Activated CD8-positive, alpha-beta memory T cell treated with anti-CD3 and anti-CD28 coated beads, Interleukin-2, amount 50 U/mL, for 1 hour (primary cell): ENCODE measurements around the gene ZCCHC24.

Source experiments
- DNase-seq: peaks from one replicate; pipeline ENCODE4 v3.0.0-alpha.2; 2020; ENCODE audit errors: extremely low read depth

Gene ZCCHC24

DNA sequence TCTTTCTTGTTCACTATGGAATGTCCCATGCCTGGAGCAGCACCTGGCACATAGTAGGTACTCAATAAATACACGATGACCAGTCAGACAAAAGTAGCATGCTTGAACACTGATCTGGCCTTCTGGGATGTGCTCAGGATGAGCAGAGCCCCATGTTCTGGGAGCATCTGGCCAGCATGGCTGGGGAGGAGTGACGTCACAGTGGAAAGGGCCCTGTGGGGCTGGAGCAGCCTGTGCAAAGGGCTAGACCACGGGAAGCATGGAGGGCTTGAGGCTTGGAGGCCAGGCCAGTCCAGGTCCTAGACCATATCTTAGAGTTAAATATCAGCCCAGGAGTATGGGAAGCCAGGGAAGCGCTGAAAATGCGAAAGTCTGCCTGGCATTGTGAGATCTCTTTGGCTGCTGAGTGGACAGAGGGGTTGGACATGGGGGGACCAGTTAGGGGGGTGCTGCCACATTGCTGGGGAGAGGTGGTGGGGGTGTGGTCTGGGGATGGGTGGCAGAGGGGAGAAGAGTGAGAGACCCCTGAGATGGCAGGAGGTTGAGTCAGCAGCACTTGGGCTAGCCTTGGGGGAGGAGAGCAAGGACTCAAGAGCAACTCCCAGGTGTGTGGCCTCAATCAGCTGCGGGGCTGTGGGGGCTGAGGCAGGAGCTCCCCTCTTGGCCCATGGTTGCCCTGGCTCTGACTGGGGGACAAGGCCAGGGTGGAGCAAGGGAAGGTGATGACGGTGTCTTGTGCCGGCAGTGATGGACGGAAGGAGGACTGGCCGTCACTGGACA, 34.9 kb downstream of the ZCCHC24 start:
- DNase-seq = no peak

- DNase-seq = no peak
Measured at GRCh38 chr10:79409726-79410085, 35.7 kb downstream of the ZCCHC24 start.

DNA sequence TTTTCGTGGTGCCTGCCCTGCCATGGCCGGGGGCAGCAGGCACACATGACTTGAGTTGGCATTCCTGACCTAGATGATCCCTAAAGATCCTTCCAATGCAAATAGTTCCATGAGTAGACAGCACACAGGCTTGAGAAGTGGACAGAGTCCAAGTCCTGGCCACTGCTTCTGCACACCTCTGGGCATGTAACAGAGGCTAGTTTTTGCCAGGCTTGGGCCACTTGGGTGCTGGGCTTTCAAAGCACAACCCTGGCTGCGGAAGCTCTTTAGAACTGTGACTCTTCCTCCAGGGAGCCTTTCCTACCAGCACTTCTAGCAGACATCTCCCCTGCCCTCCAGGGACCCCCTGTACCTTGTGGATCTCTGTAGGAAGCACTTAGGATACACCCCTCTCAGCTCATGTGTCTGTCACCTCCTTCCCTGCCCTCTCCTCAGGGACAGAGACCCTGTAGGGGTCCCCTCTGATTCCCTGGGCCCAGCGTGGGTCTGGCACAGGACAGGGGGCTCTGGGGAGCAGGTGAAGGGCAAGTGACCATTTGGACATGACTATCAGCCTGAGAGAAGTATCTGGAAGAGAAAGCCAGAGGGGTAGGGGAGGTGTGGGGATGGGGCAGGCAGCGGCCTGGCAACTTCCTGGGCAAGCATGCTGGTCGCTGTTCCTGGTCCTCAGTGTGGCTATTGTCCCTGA, 36.2 kb downstream of the ZCCHC24 start:
- no peak for DNase-seq

DNA sequence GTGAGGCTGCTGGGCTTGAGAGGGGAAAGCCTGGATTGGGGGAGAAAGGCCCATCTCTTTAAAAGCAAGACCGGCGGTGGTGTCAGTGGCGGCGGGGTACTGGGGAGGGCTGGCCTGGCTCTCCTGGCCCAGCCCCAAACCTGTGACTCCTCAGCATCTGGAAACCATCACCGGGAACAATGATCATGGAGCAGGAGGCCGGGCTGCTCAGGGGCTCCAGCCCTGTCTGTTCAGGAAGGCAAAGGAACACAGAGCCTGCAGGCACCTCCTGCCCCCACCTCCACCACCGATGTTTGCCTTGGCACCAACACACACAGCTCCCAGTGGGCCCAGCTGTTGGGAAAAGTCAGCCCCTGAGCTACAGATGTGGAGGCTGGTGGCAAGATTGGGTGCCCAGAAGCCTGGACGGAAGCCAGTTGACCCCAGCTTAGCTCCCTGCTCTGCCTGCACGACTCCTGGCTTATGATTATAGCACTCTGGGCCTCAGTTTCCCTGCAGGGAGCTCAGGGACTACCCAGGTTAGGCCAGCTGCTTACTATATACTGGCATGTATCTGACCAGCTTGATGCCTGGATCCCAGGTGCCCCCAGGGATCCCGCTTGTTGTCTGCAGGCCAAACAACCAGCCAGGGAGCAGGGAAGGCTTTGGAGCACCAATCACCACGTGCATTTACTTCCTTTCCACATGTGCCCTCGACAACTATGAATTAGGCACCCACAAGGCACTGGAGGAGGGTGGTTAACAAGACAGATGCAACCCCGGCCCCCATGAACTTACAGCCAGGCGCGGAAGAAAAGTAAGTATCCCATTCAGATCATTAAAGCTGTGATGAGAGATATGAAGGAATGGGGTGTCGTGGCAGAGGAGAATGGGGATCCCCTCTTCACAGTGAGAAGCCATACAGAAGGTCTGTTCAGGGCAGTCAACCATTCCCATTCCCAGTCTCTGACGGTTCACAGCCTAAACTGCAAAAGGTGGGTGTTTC, 37.3 kb downstream of the ZCCHC24 start:
- no peak for DNase-seq

DNA sequence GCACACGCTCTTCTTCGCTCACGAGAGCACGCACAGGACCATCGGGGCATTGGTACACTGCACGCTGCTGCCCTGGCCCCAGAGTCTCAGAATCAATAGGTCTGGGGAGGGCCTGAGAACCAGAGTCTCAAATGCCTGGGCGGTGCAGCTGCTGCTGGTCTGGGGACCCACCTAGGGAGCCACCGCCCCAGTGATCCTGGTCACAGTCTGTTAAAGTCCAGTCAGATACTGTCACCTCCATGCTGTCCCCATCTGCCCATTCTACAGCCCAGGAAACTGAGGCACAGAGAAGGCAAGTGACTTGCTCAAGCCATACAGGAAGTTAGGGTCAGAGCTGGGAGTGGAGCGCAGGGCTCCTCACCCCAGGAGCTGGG, 38.0 kb downstream of the ZCCHC24 start:
- no peak for DNase-seq

- DNase-seq = no peak
Measured at GRCh38 chr10:79406683-79407422, 38.6 kb downstream of the ZCCHC24 start.

GRCh38 chr10:79405995-79406515, 39.4 kb downstream of the ZCCHC24 start:
- DNase-seq = no peak

DNA sequence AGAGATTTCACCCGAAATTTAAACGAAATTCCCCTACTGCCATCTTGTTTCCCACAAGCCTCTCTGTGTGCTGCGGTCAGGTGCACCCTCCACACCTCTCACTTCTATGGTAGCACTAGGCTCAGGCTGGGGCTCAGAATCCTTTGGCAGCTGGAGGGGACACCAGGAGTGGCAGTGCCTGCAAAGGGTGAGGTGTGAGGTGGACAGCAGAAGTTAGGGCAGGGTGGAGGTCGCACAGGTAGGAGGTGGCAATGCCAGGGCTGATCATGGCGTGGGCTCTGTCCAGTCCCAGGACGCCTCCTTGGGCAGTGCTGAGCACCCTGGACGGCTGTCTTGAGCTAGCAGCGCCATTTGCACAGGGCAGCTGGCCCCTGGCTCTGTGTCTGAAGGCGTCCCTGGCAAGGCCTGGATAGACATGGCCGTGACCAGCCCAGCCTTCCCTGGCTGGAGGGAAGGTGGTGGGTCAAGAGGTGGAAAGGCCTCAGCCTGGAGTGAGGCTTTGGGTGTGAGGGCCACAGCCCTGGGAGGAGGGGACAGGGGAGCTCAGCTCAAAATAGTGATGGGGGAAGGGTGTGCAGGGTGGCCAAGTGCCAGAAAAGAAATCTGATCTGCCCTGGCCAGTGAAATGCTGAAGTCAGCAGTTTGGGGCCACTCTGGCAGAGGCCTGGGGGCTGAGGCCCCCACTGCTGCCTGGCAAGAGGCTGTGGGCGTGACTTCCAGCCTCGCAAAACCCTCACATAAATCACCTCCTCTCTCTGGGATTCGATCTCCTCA, 40.0 kb downstream of the ZCCHC24 start:
- DNase-seq = no peak

DNA sequence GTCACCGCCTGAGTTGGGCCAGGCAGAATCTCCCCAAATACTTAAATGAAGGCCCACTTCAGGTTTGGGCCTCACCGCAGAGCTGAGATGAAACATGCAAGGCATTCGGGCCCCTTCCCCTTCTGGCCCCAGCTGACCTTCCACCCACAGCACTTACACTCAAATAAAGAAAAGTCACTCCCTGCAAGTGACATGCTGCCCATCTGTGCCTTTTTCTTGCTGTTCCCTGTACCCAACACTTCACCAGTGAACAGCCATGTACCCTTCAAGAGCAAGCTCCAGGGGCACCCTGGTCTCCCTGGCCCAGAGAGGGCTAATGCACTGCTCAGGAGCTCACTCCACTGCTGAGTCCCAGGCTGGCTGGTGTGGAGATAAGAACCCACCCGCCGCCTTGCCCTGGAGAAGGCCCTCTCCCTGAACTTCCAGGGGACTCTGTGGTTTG, 40.7 kb downstream of the ZCCHC24 start:
- DNase-seq = no peak

GRCh38 chr10:79404231-79404609, 41.2 kb downstream of the ZCCHC24 start:
- no peak for DNase-seq

DNA sequence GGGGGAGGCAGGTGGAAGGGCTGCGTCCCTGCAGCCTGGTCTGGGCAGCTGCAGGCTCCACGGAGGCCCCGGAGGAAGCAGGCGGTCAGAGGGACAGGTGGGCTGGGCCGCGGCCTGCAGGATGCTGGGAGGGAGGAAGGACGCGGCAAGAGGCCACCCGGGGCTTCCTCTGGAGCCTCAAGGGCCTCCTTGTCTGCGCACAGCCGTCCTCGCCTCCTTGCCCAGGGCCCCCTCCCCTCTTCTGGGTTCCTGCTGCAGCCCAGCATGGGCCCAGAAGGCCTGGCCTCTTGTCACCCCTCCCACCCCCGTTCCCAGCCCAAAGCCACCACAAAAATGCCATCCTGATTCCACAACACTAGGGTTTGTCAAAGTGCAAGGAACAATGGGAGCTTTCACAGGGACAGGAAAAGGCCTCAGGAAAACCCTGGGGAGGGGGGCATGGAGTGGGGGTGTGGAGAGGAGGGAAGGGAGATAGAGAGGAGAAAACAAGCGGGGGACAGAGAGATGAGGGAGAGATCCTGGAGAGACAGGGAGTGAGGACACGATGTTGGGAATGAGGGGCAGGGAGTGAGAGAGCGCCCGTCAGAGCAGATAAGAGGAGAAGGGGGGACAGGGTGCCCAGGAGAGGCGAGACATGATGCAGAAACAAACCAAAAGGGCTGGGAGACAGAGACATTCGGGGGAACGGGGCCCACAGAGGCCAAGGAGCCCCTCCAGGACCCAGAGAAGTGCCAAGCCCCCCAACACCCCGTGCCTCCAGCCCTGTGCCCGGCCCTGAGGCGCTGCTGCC, 41.8 kb downstream of the ZCCHC24 start:
- DNase-seq = no peak

DNA sequence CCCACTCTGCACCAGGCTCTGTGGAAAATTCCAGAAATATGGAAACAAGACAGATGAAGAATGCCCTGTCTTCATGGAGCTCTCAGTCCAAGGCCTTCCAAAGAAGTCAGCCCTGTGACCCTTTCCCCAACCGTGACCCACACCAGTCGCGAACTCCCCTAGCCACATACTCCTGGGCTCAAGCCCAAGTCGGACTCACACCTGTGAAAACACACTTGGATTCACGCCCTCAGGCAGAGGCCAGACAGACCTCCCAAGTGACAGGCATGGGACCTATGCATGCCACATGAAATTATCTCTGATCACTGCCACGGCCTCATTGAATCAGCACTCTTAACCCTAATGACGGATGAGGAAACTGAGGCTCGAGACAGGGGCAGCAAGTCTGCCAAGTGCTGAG, 42.5 kb downstream of the ZCCHC24 start:
- no peak for DNase-seq

DNA sequence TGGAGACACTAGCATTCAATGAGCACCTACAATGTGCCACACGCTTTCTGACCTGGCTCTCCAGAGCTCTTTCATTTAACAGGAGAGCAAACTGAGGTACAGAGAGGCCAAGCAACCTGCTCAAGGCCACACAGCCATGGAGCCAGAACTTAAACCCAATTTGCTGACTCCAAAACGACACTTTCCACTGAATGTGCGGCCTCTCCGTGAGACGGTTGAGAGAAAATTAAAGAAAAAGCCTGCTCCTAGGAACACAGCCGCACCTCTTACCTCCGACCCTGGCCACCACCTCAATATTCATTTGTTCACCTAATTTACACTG, 42.8 kb downstream of the ZCCHC24 start:
- DNase-seq = no peak

GRCh38 chr10:79401015-79401921, 44.2 kb downstream of the ZCCHC24 start:
- no peak for DNase-seq

DNA sequence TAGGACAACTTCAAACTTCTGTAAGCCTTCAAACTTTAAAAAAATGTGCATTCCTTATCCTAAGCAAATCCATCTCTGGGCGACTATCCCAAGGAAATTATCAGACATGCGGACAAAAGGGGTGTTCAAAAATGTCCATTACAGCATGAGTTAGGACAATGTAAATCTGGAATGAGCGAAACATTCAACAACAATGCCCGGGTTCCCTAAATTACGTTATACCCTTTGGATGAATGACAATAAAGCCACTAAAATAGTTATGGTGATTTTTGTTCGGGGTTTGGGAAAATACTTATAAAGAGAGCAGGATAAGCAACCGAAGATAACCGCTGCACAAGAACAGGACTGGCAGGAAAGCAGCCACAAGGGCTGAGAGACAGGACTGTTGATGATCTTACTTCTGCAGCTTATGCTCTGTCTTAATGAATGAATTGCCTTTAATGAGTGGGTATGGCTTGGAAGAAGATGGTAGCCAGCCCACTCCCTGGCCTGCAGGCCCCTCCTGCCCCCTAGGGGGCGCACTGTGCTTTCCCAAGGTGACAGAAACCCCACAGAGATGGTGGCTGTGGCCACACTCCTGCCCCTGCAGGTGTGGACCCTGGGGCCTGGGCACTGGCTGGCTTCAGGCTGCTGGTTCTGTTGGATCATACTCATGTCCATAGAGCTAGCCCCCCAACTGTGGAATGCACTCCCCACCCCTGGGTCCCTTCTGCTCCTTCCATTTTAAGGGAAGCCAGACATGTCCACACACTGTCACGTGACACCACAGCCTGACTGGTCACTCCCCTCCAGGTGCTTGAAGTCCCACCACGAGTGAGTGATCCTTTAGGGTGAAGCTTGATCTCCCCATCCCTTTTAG, 45.0 kb downstream of the ZCCHC24 start:
- DNase-seq = no peak

DNA sequence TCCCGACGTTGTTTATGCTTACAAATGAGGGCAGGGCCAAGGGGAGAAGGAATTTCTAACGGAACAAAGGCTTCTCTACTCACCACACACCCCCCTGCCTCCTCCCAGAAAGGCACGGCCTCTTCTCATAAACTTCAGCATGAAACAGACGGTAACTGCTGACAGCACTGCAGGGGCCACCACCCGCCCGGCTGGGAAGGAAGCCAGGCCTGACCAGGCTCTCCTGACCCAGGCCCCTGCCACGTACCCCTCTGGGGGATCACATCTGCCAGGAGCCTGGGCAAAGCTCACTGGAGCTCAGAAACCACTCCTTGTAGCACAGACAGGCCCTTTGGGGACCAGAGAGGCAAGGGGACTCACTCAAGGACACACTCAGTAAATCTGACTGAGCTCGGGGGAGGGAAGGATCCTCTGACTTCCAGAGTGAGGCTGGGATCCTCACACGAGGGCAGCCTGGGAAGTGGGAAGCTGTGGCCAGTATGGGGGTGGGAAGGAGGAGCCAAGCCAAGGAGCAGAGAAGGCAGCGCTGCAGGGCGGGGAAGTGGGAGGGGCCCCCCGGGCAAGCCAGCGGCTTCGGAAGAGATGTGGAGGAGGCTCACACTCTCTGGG, 46.1 kb downstream of the ZCCHC24 start:
- no peak for DNase-seq

DNA sequence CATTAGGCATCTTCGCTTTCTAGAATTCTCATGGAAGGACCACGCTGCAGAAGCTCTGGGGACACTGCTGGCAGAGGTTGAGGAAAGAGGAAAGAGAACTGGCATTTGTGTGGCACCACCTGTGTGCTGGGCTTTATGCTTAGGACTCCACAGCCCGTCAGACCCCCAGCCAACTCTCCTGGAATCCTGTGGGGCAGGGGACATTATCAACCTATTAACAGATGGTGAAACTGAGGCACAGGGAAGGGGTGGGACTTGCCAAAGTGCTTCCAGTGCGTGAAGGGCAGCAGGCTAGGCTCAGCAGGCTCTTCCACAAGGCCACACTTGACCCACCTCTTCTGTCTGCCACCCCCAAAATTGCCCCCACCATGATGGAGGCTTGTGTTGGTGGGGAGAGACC, 46.8 kb downstream of the ZCCHC24 start:
- no peak for DNase-seq
